K562 (cell line): ENCODE measurements around the gene BLM. TPM values are rescaled to one million over a fixed set of nuclear protein-coding genes. Genes with fewer than 3 reads are reported as not detected.

Experiments used
- CTCF ChIP-seq, 3 experiments: IDR thresholded peaks in 2 of 3; conservative IDR thresholded peaks in 1 of 3; 2 replicates each; pipeline ENCODE4 v1.5.1; 2011 to 2012; ENCODE audit warnings: low read length in 3 of 3, mild to moderate bottlenecking in 3 of 3, control low read depth in 2 of 3, improper control_type of control experiment in 1 of 3, inconsistent platforms in 1 of 3, low read depth in 1 of 3, mixed read lengths in 1 of 3, moderate library complexity in 1 of 3; ENCODE audit not compliant: insufficient read depth in 2 of 3
- ESRRA ChIP-seq: fragments of 450-650 bp; IDR thresholded peaks from 2 replicates; pipeline ENCODE4 v1.6.1; 2014; ENCODE audit warnings: low read depth, mild to moderate bottlenecking, moderate library complexity, borderline replicate concordance
- HIVEP1 ChIP-seq: fragments of 250-450 bp; sonication (Bioruptor Pico); IDR thresholded peaks from 2 replicates; pipeline ENCODE4 v1.4.0; 2020; ENCODE audit warnings: mild to moderate bottlenecking
- SOX6 ChIP-seq: fragments of 450-650 bp; IDR thresholded peaks from 2 replicates; pipeline ENCODE4 v1.6.1; 2014; ENCODE audit warnings: mild to moderate bottlenecking
- TSHZ1 ChIP-seq: fragments of 250-450 bp; sonication (Bioruptor Pico); IDR thresholded peaks from 2 replicates; pipeline ENCODE4 v1.4.0; 2020; ENCODE audit warnings: mild to moderate bottlenecking, moderate library complexity
- U2AF1 ChIP-seq: fragments of 200-400 bp; formaldehyde crosslinking; optimal IDR thresholded peaks from 2 replicates; pipeline ENCODE3; 2017; ENCODE audit warnings: mild to moderate bottlenecking, low read depth, low read length, moderate library complexity
- ZBTB7A ChIP-seq: IDR thresholded peaks from 2 replicates; pipeline ENCODE4 v1.6.1; 2011; ENCODE audit warnings: low read depth, mild to moderate bottlenecking, low read length, moderate library complexity, borderline replicate concordance; ENCODE audit not compliant: control insufficient read depth
- ZMIZ1 ChIP-seq, 2 experiments: fragments of 150-350 bp in 1 of 2; IDR thresholded peaks; 2 replicates each; pipeline ENCODE4 v1.6.1; 2012 to 2016; ENCODE audit warnings: low read depth in 2 of 2, low read length in 2 of 2, mild to moderate bottlenecking in 1 of 2, moderate library complexity in 1 of 2
- ZNF75A ChIP-seq: fragments of 450-650 bp; formaldehyde crosslinking; IDR thresholded peaks from 2 replicates; pipeline ENCODE4 v1.4.0; 2020; ENCODE audit warnings: mild to moderate bottlenecking
- polyA plus RNA-seq, 8 experiments: library from polyadenylated mRNA; depleted of rRNA in 4 of 8; stranded (reverse) in 5 of 8; unstranded in 3 of 8; fragments of >200 nt; fragmentation: Nextera tagmentation in 2 of 8; fragmentation: Illumina TruSeq in 1 of 8; extraction: Ambion mirVana in 2 of 8; extraction: Trizol in 1 of 8; gene quantifications; 2 replicates each; pipeline versions ENCODE4 v1.2.1 to v1.2.3, GENCODE V29; 2011 to 2014; ENCODE audit warnings: inconsistent platforms in 1 of 8, missing spikeins in 1 of 8
- total RNA-seq, 7 experiments: library from RNA; depleted of rRNA in 6 of 7; stranded (reverse); fragments of >200 nt in 6 of 7; fragmentation: Illumina TruSeq in 2 of 7; extraction: Trizol in 2 of 7; gene quantifications; 2 replicates each; pipeline versions ENCODE4 v1.2.1 to v1.2.3, GENCODE V29; 2011 to 2021; ENCODE audit warnings: low replicate concordance in 1 of 7

BLM gene
- total and polyA plus RNA-seq, 9 of the 15 experiments (the other 6 are each of a cell fraction or from before 2014, with no cell fraction given): 21.0 to 56.0 (median 43.9) TPM

GRCh38 chr15:90818251-90819210, 101.4 kb downstream of the BLM start (continued):
- TF ChIP-seq U2AF1: no peak
- 0 out of 2 replicates have a peak, but pooled peaks have one; percentile 28 for TF ChIP-seq ZBTB7A
- TF ChIP-seq CTCF (IDR thresholded peaks at IDR 0.05 in 2 of 3, conservative IDR thresholded peaks at IDR 0.05 in 1 of 3; ENCODE audit: insufficient read depth in 2 of 3, low read depth in 1 of 3, low read length in 3 of 3): peak; percentile 32 to 46 (median 44); a peak in 5 of 6 replicates
- TF ChIP-seq ESRRA: no peak
- peak; percentile 97 for TF ChIP-seq ZNF75A
- TF ChIP-seq TSHZ1 (CRISPR knock-in tag): no peak
- no peak for TF ChIP-seq SOX6
- no peak for TF ChIP-seq ZMIZ1 (IDR thresholded peaks at IDR 0.05; ENCODE audit: low read depth in 2 of 2, low read length in 2 of 2)
- no peak for TF ChIP-seq HIVEP1
